T47D (cell line): ENCODE data around the gene TMUB1.

Source experiments
- DNase-seq, 2 experiments: peaks; one replicate each; pipeline versions ENCODE4 v3.0.0 to v3.0.0-alpha.2; 2011 to 2012; ENCODE audit warnings: low read depth in 1 of 2, low spot score in 1 of 2
- JUND ChIP-seq: IDR thresholded peaks from 2 replicates; pipeline ENCODE4 v1.6.1; 2012; ENCODE audit warnings: low read depth
- in situ Hi-C: cut with HindIII; loops from 2 replicates; pipeline ENCODE4 v1.10.0; 2016; ENCODE audit warnings: low sequenced_read_pairs, low pct_unique_long_range_greater_than_20kb

Gene TMUB1

DNA sequence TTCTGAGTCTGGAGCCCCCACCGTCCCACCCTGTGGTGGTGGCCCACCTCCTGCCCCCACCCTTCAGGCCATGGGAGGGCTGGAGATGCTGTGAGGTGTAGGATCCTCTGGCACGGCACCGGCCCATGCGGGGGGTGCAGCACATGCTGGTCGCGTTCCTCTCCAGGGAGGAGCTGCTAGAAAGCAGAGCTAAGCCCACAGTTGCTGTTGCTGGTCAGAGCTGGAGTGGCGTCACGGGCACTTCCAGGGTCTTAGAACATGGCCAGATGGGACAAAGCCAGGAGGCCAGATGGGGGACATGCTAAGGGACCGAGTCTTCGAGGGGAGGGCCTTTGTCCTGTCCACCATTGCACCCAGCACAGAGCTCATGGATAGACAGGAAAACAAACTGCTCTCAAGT lies 24.6 kb upstream of the TMUB1 start:
- no peak for TF ChIP-seq JUND
- in situ Hi-C loops, result no loop called here
- DNase-seq, result no peak

DNA sequence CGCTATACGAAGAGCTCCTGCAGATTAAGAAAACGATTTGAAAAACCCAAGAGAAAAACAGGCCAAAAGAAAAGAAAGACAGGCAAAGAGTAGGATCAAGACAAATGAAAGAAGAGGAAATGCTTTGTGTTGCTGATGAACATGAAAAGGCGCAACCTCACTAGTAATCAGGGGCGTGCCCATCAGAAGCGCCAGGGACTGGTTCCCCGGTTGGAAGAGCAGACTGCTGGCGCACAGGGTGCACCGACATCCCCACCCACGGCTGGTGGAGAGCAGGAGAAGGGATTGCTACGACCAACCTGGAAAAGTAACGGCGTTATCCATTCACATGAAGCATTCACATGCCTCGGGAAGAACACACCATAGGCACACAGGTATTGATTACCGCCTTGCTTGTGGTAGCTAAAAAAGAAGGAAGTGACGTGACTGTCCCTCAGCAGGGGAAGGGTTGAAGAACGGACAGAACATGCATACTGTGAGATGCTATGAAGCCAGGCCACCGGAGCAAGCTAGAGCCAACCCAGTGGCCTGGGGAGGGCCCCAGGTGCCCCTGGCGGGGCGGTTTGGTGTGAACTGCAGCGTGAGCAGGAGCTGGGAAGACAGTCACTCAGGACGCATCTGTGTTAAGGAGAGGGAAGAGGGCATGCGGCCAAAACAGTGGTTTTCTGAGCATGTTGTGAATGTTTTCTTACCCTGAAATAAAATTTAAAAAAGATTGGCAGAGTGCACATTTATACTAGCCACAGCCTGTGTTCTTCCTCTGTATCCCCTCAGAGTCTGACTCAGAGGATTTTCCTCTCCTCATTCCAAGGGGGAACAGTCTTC lies 21.3 kb upstream of the TMUB1 start:
- in situ Hi-C loops, result no loop called here
- DNase-seq, result no peak
- no peak for TF ChIP-seq JUND

GRCh38 chr7:151103973-151104372 lies 20.7 kb upstream of the TMUB1 start:
- in situ Hi-C loops, result no loop called here
- no peak for DNase-seq
- TF ChIP-seq JUND, result no peak

DNA sequence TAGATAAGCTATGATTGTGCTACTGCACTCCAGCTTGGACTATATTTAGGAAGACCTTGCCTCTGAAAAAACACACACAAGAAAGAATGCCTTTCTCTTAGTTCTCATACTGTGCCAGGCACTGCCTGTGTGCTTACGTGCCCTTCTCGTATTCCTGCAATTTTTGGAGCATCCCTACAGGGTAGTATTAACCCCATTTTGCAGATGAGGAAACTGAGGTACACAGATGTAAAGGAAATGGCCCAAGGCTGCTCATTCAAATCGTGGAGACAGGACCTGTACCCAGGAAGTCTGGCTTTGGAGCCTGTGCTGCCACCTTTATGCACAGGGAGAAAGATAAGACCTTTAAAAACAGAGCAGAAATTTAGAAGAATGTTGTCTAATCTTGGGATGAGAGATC lies 19.7 kb upstream of the TMUB1 start:
- TF ChIP-seq JUND, result no peak
- in situ Hi-C loops, result no loop called here
- DNase-seq, result no peak

- in situ Hi-C loops, result no loop called here
- no peak for TF ChIP-seq JUND
- DNase-seq, result no peak
Measured at GRCh38 chr7:151101621-151102396, 18.5 kb upstream of the TMUB1 start.

DNA sequence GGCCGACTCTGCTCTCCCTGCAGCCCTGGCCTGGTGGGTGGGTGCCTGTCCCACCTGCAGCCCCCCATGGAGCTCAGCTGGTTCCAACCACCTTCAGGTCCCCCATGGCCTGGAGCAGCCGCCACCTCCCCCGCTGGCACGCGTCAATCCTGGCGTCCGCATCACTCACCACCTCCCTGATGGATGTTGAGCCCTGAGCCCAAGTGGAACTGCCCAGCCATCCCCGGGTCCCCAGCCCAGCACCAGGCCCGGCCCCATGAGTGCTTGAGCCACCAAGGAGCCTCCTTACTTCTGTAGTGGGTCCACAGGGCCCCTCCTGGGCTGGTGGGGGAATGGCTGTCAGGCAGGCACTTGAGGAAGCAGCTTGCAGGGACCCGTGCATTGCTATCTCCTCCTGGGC lies 17.6 kb upstream of the TMUB1 start:
- no peak for DNase-seq
- in situ Hi-C loops, result no loop called here
- TF ChIP-seq JUND, result no peak

DNA sequence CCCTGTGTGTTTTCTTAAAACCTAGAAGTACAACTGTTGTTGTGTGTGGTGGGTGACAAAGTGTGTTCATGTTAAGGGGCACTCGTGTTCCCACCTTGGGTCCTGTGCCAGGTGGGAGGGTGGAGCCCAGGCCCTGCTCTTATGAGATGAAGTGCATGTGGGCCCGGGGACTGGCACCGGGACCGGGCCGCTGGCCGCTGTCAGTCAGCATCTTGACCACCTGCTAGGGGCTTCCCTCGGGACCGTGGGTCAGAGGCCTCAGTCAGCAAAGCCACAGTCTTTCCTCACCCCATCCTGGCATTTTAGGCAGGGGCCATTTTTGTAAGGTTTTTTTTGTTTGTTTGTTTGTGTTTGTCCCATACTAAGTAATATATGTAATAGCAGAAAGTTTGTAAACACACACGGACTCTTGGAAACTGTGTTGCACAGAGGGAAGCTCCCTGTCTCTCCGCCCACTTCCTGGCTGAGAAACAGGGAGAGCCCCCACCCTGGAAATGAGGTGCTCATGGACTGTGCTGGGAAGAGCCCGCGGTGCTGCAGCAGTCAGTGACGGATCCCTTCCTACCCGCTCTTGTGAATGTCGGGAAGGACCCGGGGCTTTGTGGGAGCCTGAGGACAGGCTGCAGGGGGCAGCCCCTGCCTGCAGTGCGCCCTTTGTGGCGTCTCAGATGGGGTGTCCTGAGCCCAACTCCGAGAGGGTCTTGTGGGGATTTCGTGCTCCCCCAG lies 16.4 kb upstream of the TMUB1 start:
- no peak for DNase-seq
- no peak for TF ChIP-seq JUND
- in situ Hi-C loops, result no loop called here

DNA sequence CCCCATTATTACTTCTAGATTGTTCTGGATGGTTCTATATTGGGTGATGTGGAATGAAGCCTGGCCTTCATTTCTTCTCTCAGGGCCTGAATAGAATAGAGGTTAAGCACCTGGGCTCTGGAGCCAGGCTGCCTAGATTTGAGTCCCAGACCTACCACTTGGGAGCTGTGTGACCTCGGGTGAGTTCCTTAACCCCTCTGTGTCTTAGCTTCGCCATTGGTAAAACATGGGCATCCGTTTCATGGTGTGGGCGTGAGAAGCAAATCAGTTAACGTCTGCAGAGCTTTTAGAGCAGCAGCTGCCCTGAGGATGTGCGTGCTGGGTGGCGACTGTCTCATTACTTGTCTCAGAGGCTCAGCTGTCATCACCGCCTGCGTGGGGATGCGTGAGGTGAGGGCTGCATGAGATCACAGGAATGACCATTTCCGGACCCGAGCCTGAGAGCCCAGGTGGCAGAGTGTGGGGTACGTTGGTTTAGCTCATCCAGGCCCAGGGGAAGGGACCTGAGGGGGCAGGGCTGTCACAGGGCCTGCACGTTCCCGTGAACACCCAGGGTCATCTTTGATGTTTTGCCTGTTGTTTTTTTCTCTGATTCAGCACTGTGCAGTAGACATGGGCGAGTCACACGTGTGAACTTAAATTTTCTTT lies 12.7 kb upstream of the TMUB1 start:
- TF ChIP-seq JUND, result no peak
- no peak for DNase-seq
- in situ Hi-C loops, result no loop called here

- DNase-seq, result no peak
- no peak for TF ChIP-seq JUND
Measured at GRCh38 chr7:151095123-151095797, 12.0 kb upstream of the TMUB1 start.

DNA sequence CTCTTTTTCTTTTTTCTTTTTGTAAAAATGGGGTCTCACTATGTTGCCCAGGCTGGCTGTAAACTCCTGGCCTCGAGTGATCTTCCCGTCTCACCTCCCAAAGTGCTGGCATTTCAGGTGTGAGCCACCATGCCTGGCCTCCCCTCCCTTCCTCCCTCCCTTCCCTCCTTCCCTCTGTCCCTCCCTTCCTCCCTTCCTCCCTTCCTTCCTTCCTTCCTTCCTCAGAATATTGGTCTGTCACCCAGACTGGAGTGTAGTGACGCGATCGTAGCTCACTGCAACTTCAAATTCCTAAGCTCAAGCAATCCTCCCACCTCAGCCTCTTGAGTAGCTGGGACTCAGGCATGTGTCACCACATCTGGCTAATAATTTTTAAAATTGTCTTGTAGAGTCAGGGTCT lies 11.4 kb upstream of the TMUB1 start:
- in situ Hi-C loops, result no loop called here
- DNase-seq, result no peak

More at GRCh38 chr7:151095123-151095797, 12.0 kb upstream of the TMUB1 start:
- in situ Hi-C loops, result no loop called here

GRCh38 chr7:151093748-151094147 lies 10.5 kb upstream of the TMUB1 start:
- no peak for DNase-seq
- TF ChIP-seq JUND, result no peak
- in situ Hi-C loops, result no loop called here

More for the DNA sequence above, 11.4 kb upstream of the TMUB1 start:
- TF ChIP-seq JUND, result no peak

GRCh38 chr7:151091988-151092387 lies 8.7 kb upstream of the TMUB1 start:
- in situ Hi-C loops, result no loop called here
- no peak for TF ChIP-seq JUND
- DNase-seq, result no peak
